ENCODE results near the gene PKIG. TPM values are rescaled to one million over a fixed set of nuclear protein-coding genes. Genes with fewer than 3 reads are reported as not detected.
"Not testable (repeated sequence)": the region's sequence is repeated elsewhere in the genome, so short reads cannot be mapped to it uniquely, and the experiment has no call there.

Gene PKIG
- total RNA-seq, 2 donors from 2014 or later = 2.2 to 4.5 TPM

- peak overlapping the region; percentile 76 for H3K27ac Mint-ChIP-seq
- DNase-seq (no peak), ATAC-seq (peak; percentile 72)
- no peaks in the 10 kb centered on the region for H3K9me3 ChIP-seq (ENCODE audit: control insufficient read depth, low read length, poor library complexity, severe bottlenecking)
- H3K36me3 Mint-ChIP-seq (ENCODE audit: low read depth) = peaks cover 3% of the 10 kb centered on the region
- H3K4me3 Mint-ChIP-seq = no peak overlapping the region
- peaks cover 11% of the 10 kb centered on the region for H3K4me1 Mint-ChIP-seq
- no peaks in the 10 kb centered on the region for H3K27me3 Mint-ChIP-seq
Observed at GRCh38 chr20:44552950-44553908, 29.1 kb upstream of the PKIG start.

GRCh38 chr20:44559302-44559701 is 23.1 kb upstream of the PKIG start:
- no peak for DNase-seq
- Mint-ChIP-seq H3K4me1 (no peaks in the 10 kb centered on the region), H3K27ac (no peak overlapping the region), H3K27me3 (peaks cover 14% of the 10 kb centered on the region), H3K36me3 (ENCODE audit: low read depth) (peaks cover 4% of the 10 kb centered on the region), H3K4me3 (no peak overlapping the region)
- no peak for ATAC-seq
- H3K9me3 ChIP-seq (ENCODE audit: control insufficient read depth, low read length, poor library complexity, severe bottlenecking) = no peaks in the 10 kb centered on the region

- no peaks in the 10 kb centered on the region for H3K4me1 Mint-ChIP-seq
- peaks cover 4% of the 10 kb centered on the region for H3K36me3 Mint-ChIP-seq (ENCODE audit: low read depth)
- ATAC-seq = no peak
- no peaks in the 10 kb centered on the region for H3K9me3 ChIP-seq (ENCODE audit: control insufficient read depth, low read length, poor library complexity, severe bottlenecking)
- no peak overlapping the region for H3K4me3 Mint-ChIP-seq
- no peak for DNase-seq
- H3K27me3 Mint-ChIP-seq = peaks cover 14% of the 10 kb centered on the region
- no peak overlapping the region for H3K27ac Mint-ChIP-seq
Observed at GRCh38 chr20:44560229-44560628, 22.1 kb upstream of the PKIG start.

- peaks cover 14% of the 10 kb centered on the region for H3K27me3 Mint-ChIP-seq
- H3K27ac Mint-ChIP-seq; DNase-seq; H3K4me3 Mint-ChIP-seq; H3K4me1 Mint-ChIP-seq; H3K9me3 ChIP-seq (ENCODE audit: control insufficient read depth, low read length, poor library complexity, severe bottlenecking); ATAC-seq; H3K36me3 Mint-ChIP-seq (ENCODE audit: low read depth): not testable (repeated sequence)
Observed at GRCh38 chr20:44560818-44561217, 21.6 kb upstream of the PKIG start.

GRCh38 chr20:44561876-44562275 is 20.5 kb upstream of the PKIG start:
- H3K27me3 Mint-ChIP-seq = peaks cover 14% of the 10 kb centered on the region
- no peak overlapping the region for H3K27ac Mint-ChIP-seq
- no peaks in the 10 kb centered on the region for H3K9me3 ChIP-seq (ENCODE audit: control insufficient read depth, low read length, poor library complexity, severe bottlenecking)
- DNase-seq (no peak), ATAC-seq (no peak)
- H3K4me1 Mint-ChIP-seq = no peaks in the 10 kb centered on the region
- peaks cover 4% of the 10 kb centered on the region for H3K36me3 Mint-ChIP-seq (ENCODE audit: low read depth)
- H3K4me3 Mint-ChIP-seq = no peak overlapping the region

GRCh38 chr20:44566018-44566417 is 16.4 kb upstream of the PKIG start:
- ATAC-seq (no peak), DNase-seq (no peak)
- Mint-ChIP-seq H3K4me1 (peaks cover 4% of the 10 kb centered on the region), H3K27ac (no peak overlapping the region), H3K27me3 (peaks cover 9% of the 10 kb centered on the region), H3K4me3 (no peak overlapping the region), H3K36me3 (ENCODE audit: low read depth) (peaks cover 4% of the 10 kb centered on the region)
- H3K9me3 ChIP-seq (ENCODE audit: control insufficient read depth, low read length, poor library complexity, severe bottlenecking) = no peaks in the 10 kb centered on the region

- H3K27ac Mint-ChIP-seq = no peak overlapping the region
- H3K36me3 Mint-ChIP-seq (ENCODE audit: low read depth) = peaks cover 2% of the 10 kb centered on the region
- peaks cover 7% of the 10 kb centered on the region for H3K27me3 Mint-ChIP-seq
- peaks cover 4% of the 10 kb centered on the region for H3K4me1 Mint-ChIP-seq
- no peaks in the 10 kb centered on the region for H3K9me3 ChIP-seq (ENCODE audit: control insufficient read depth, low read length, poor library complexity, severe bottlenecking)
- H3K4me3 Mint-ChIP-seq = no peak overlapping the region
- DNase-seq (no peak), ATAC-seq (no peak)
Observed at GRCh38 chr20:44566811-44567210, 15.6 kb upstream of the PKIG start.

- no peak overlapping the region for H3K27ac Mint-ChIP-seq
Observed at GRCh38 chr20:44570367-44570766, 12.0 kb upstream of the PKIG start.

GRCh38 chr20:44571362-44571988 is 10.9 kb upstream of the PKIG start:
- no peak for DNase-seq
- no peaks in the 10 kb centered on the region for H3K9me3 ChIP-seq (ENCODE audit: control insufficient read depth, low read length, poor library complexity, severe bottlenecking)
- Mint-ChIP-seq H3K36me3 (ENCODE audit: low read depth) (no peaks in the 10 kb centered on the region), H3K27ac (no peak overlapping the region), H3K27me3 (no peaks in the 10 kb centered on the region), H3K4me1 (peaks cover 8% of the 10 kb centered on the region), H3K4me3 (no peak overlapping the region)
- ATAC-seq = no peak

More at GRCh38 chr20:44570367-44570766, 12.0 kb upstream of the PKIG start:
- ATAC-seq (no peak), DNase-seq (no peak)
- Mint-ChIP-seq H3K36me3 (ENCODE audit: low read depth) (no peaks in the 10 kb centered on the region), H3K27me3 (no peaks in the 10 kb centered on the region), H3K4me1 (peaks cover 4% of the 10 kb centered on the region), H3K4me3 (no peak overlapping the region)
- H3K9me3 ChIP-seq (ENCODE audit: control insufficient read depth, low read length, poor library complexity, severe bottlenecking) = no peaks in the 10 kb centered on the region

- H3K36me3 Mint-ChIP-seq (ENCODE audit: low read depth) = no peaks in the 10 kb centered on the region
- no peak overlapping the region for H3K27ac Mint-ChIP-seq
- H3K27me3 Mint-ChIP-seq = no peaks in the 10 kb centered on the region
- ATAC-seq (no peak), DNase-seq (no peak)
- H3K4me1 Mint-ChIP-seq = peaks cover 6% of the 10 kb centered on the region
- H3K4me3 Mint-ChIP-seq = no peak overlapping the region
- H3K9me3 ChIP-seq (ENCODE audit: control insufficient read depth, low read length, poor library complexity, severe bottlenecking) = no peaks in the 10 kb centered on the region
Observed at GRCh38 chr20:44572551-44573500, 9.6 kb upstream of the PKIG start.

GRCh38 chr20:44573501-44573869 is 8.9 kb upstream of the PKIG start:
- Mint-ChIP-seq H3K4me3 (no peak overlapping the region), H3K27ac (no peak overlapping the region), H3K4me1 (peaks cover 6% of the 10 kb centered on the region), H3K36me3 (ENCODE audit: low read depth) (no peaks in the 10 kb centered on the region), H3K27me3 (no peaks in the 10 kb centered on the region)
- no peak for ATAC-seq
- H3K9me3 ChIP-seq (ENCODE audit: control insufficient read depth, low read length, poor library complexity, severe bottlenecking) = no peaks in the 10 kb centered on the region
- DNase-seq = no peak

GRCh38 chr20:44574372-44574771 is 8.0 kb upstream of the PKIG start:
- no peaks in the 10 kb centered on the region for H3K27me3 Mint-ChIP-seq
- DNase-seq (no peak), ATAC-seq (no peak)
- H3K4me1 Mint-ChIP-seq = peaks cover 9% of the 10 kb centered on the region
- no peaks in the 10 kb centered on the region for H3K9me3 ChIP-seq (ENCODE audit: control insufficient read depth, low read length, poor library complexity, severe bottlenecking)
- H3K4me3 Mint-ChIP-seq = no peak overlapping the region
- no peaks in the 10 kb centered on the region for H3K36me3 Mint-ChIP-seq (ENCODE audit: low read depth)
- no peak overlapping the region for H3K27ac Mint-ChIP-seq

- ATAC-seq (peak; percentile 50), DNase-seq (no peak)
- Mint-ChIP-seq H3K4me3 (no peak overlapping the region), H3K27me3 (peaks cover 14% of the 10 kb centered on the region), H3K36me3 (ENCODE audit: low read depth) (no peaks in the 10 kb centered on the region), H3K4me1 (peaks cover 14% of the 10 kb centered on the region), H3K27ac (peak overlapping the region; percentile 53)
- H3K9me3 ChIP-seq (ENCODE audit: control insufficient read depth, low read length, poor library complexity, severe bottlenecking) = no peaks in the 10 kb centered on the region
Observed at GRCh38 chr20:44576297-44576696, 6.1 kb upstream of the PKIG start.

All from T-helper 17 cell (primary cell).